Ovary (tissue), 3 donors: Measurements from ENCODE around the gene CCDC188.

Experiments used
- CTCF ChIP-seq, 3 donors: fragments of 450-650 bp in 2 of 3; fragments of 200-600 bp in 1 of 3; IDR thresholded peaks; one replicate each; pipeline versions ENCODE4 v1.5.1 to v1.8.0; 2016 to 2022; ENCODE audit warnings: antibody characterized with exemption in 3 of 3, mild to moderate bottlenecking in 1 of 3
- EP300 ChIP-seq: sonication (generic); formaldehyde crosslinking; IDR thresholded peaks from one replicate; pipeline ENCODE4 v1.6.1; 2017; ENCODE audit warnings: antibody characterized with exemption
- POLR2A ChIP-seq: fragments of 450-650 bp; IDR thresholded peaks from one replicate; pipeline ENCODE4 v1.6.1; 2017; ENCODE audit warnings: antibody characterized with exemption, mild to moderate bottlenecking, moderate library complexity
- donor health status: DM: no; HTN: no; CAD: no.

- TF ChIP-seq POLR2A: no peak
- TF ChIP-seq CTCF (IDR thresholded peaks at IDR 0.05): no peak
- no peak for TF ChIP-seq EP300
Measured at GRCh38 chr22:20181194-20181883, 30.5 kb upstream of the CCDC188 start.
